Heart left ventricle (tissue), 16 donors: Measurements from ENCODE around the gene ECI1. TPM values are rescaled to one million over a fixed set of nuclear protein-coding genes. Genes with fewer than 3 reads are reported as not detected.

Experiments
- ATAC-seq, 4 donors: fragments of 200-7000 bp; cut with Tn5 transposase; one replicate each; pipeline ENCODE4 v1.9.1; 2020 to 2022; ENCODE audit warnings: moderate library complexity in 4 of 4, mild to moderate bottlenecking in 3 of 4, moderate number of reproducible peaks in 1 of 4
- DNase-seq, 5 donors: peaks; one replicate each; pipeline ENCODE4 v3.0.0-alpha.2; 2020
- H3K27ac ChIP-seq, 12 donors: fragments of 200-600 bp; sonication (generic) in 4 of 12; one replicate each; pipeline versions ENCODE4 v1.5.0 to v1.8.0; 2016 to 2022; ENCODE audit warnings: mild to moderate bottlenecking in 2 of 12
- H3K27me3 ChIP-seq, 9 donors: fragments of 200-600 bp; sonication (generic) in 2 of 9; one replicate each; pipeline versions ENCODE4 v1.5.1 to v1.8.0; 2016 to 2022; ENCODE audit warnings: mild to moderate bottlenecking in 3 of 9
- H3K36me3 ChIP-seq, 9 donors: fragments of 200-600 bp; sonication (generic) in 2 of 9; one replicate each; pipeline versions ENCODE4 v1.5.0 to v1.8.0; 2018 to 2022; ENCODE audit warnings: mild to moderate bottlenecking in 2 of 9
- H3K4me1 ChIP-seq, 12 donors: fragments of 200-600 bp; sonication (generic) in 4 of 12; one replicate each; pipeline versions ENCODE4 v1.5.0 to v1.8.0; 2016 to 2022; ENCODE audit warnings: mild to moderate bottlenecking in 3 of 12
- H3K4me3 ChIP-seq, 12 donors: fragments of 200-600 bp; sonication (generic) in 4 of 12; one replicate each; pipeline versions ENCODE4 v1.5.0 to v1.8.0; 2017 to 2022; ENCODE audit warnings: mild to moderate bottlenecking in 9 of 12, moderate library complexity in 4 of 12
- H3K9me3 ChIP-seq, 12 donors: fragments of 200-600 bp; sonication (generic) in 4 of 12; one replicate each; pipeline versions ENCODE4 v1.5.0 to v1.8.0; 2016 to 2022; ENCODE audit warnings: mild to moderate bottlenecking in 1 of 12
- POLR2A ChIP-seq, 2 donors: fragments of 450-650 bp; IDR thresholded peaks; one replicate each; pipeline ENCODE4 v1.6.1; 2017; ENCODE audit warnings: antibody characterized with exemption in 2 of 2, mild to moderate bottlenecking in 2 of 2, moderate library complexity in 2 of 2
- WGBS, 4 donors: extraction: QIAGEN DNeasy Blood & Tissue Kit in 2 of 4; methylation state at CpG; one replicate each; pipeline versions ENCODE4 v1.1.5 to v1.1.7; 2013 to 2018; 5-methylcytosine and 5-hydroxymethylcytosine counted together
- intact Hi-C, 10 donors: fragments of 100-400 bp; cut with DNase I; formaldehyde crosslinking; loops; one replicate each; pipeline versions ENCODE4 v1.11.1 to v1.14.2; 2022
- polyA plus RNA-seq, 2 donors: library from polyadenylated mRNA; stranded (reverse); fragments of 200-250 nt; gene quantifications; one replicate each; pipeline ENCODE4 v1.2.3, GENCODE V29; 2013
- total RNA-seq, 9 donors: library from RNA; depleted of rRNA in 2 of 9; stranded (reverse); fragments of >200 nt in 2 of 9; fragmentation: NEBNext Ultra II Directional in 3 of 9; extraction: Animal tissue kit (Norgen Biotek cat#: 25700) in 3 of 9; gene quantifications; one replicate each; pipeline versions ENCODE4 v1.1.0 to v1.2.4, GENCODE V29; 2016 to 2023
- TF ChIP-seq, protein P1 (sequence below), 12 donors: fragments of 200-600 bp; sonication (generic) in 4 of 12; IDR thresholded peaks; one replicate each; pipeline versions ENCODE4 v1.5.0 to v1.8.0; 2018 to 2022; ENCODE audit warnings: antibody characterized with exemption in 12 of 12, mild to moderate bottlenecking in 5 of 12
- donor health status: ischemic (EF 13 %, LVEDD 7.1; RV severe dilation, severe dysfunction).
- donor health status: healthy with polysubstance abuse.
- donor health status: DM: no; HTN: yes; CAD: no.
- donor health status: DM: no; HTN: no; CAD: no.
- donor health status: ischemic (EF 25% LVEDD 6.9; RV normal size, moderate dysfunction).
- donor health status: ischemic (EF 25% LVEDD 5.7; RV mildly dilated, moderate dysfunction).
- donor health status: healthy.
- donor health status: DM: yes; HTN: yes; CAD: no.
- donor health status: ischemic (EF 35%, LVEDD 5.7; RV mildly dilated, moderate dysfunction).
- donor health status: nonischemic (EF 11% LVEDD 7.7; RV severe dilation, severe dysfunction).
- donor health status: DM: yes; HTN: yes; CAD: no.
- donor health status: PGD.
- donor health status: ischemic (EF 29% LVEDD 5.4; RV normal size, mild dysfunction).
- donor health status: nonischemic (EF 23%, LVEDD 6.1; RV moderate dilation, normal function).

ECI1 gene
- total and polyA plus RNA-seq, 11 donors = 84.6 to 340 (median 143) TPM

DNA sequence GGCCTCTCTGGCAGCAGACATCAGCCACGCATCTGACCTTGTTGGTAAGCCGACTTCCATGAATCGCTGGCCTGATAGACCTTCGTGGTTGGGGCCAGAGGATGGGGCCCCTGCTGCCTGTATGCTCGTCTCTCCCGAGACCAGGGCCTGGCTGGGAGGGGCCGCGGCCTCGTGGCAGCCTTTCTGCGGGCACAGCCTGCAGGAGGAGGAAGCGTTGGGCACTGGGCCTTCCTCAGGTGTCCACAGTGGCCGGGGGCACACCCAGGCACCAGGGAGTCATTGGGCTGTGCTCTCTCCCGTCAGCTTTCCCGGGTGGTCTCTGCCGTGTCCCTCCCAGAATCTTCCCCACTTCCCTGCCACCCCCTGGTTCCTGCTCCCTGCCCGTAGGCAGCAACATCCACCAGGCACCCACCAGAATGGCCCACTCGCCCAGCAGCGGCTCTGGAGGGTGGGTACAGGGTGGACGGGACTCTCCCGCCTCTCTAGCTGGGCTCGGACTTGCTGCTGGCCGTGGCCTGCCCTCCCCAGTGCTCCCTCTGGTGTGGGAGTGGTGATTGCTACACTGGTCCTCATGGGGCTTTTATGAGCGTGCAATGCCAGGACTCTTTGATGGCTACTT is 21.6 kb downstream of the ECI1 start:
- Histone ChIP-seq H3K4me3 (no peak overlapping the region), H3K9me3 (no peaks in the 10 kb centered on the region), H3K36me3 (peaks cover 7 to 80% (median 66%) of the 10 kb centered on the region in 9 donors), H3K27ac (no peak overlapping the region), H3K27me3 (no peaks in the 10 kb centered on the region), H3K4me1 (peaks cover 0 to 20% (median 8%) of the 10 kb centered on the region in 12 donors)
- no peak for DNase-seq
- TF ChIP-seq, protein P1, sequence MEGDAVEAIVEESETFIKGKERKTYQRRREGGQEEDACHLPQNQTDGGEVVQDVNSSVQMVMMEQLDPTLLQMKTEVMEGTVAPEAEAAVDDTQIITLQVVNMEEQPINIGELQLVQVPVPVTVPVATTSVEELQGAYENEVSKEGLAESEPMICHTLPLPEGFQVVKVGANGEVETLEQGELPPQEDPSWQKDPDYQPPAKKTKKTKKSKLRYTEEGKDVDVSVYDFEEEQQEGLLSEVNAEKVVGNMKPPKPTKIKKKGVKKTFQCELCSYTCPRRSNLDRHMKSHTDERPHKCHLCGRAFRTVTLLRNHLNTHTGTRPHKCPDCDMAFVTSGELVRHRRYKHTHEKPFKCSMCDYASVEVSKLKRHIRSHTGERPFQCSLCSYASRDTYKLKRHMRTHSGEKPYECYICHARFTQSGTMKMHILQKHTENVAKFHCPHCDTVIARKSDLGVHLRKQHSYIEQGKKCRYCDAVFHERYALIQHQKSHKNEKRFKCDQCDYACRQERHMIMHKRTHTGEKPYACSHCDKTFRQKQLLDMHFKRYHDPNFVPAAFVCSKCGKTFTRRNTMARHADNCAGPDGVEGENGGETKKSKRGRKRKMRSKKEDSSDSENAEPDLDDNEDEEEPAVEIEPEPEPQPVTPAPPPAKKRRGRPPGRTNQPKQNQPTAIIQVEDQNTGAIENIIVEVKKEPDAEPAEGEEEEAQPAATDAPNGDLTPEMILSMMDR (IDR thresholded peaks at IDR 0.05) = no peak
- TF ChIP-seq POLR2A (IDR thresholded peaks at IDR 0.05) = no peak
- WGBS, 4 donors = 85 to 93% (median 93%) methylated on average over 15 to 23 of the region's 23 CpGs
- no peak for ATAC-seq
- intact Hi-C loops = no loop called here

DNA sequence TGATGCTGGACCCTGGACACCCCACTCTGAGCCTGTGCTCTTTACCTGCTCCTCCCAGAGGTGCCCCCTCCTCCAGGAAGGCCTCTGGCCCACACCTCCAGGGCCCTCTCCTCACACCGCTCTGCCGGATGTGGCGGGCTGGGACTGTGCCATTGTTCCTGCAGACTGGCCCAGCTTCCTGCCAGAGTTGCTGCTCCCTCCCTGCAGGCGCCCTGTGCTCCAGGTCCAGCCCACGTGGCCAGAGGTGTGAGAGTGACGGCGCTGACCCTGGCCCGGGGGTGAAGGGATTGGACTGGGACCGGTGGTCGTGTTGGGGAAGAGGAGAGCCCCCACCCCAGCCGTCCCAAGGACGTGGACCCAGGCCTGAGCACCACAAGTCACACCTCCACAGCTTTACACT is 22.3 kb downstream of the ECI1 start:
- no peak overlapping the region for H3K4me3 ChIP-seq
- H3K36me3 ChIP-seq = peaks cover 7 to 74% (median 59%) of the 10 kb centered on the region in 9 donors
- 81 to 92% (median 88%) methylated on average over 12 of the region's 12 CpGs for WGBS, 4 donors
- TF ChIP-seq POLR2A (IDR thresholded peaks at IDR 0.05) = no peak
- TF ChIP-seq, protein P1 (IDR thresholded peaks at IDR 0.05) = no peak
- H3K9me3 ChIP-seq = no peaks in the 10 kb centered on the region
- no peak for DNase-seq
- intact Hi-C loops = no loop called here
- ATAC-seq = no peak
- peaks cover 0 to 27% (median 13%) of the 10 kb centered on the region in 12 donors for H3K4me1 ChIP-seq
- H3K27me3 ChIP-seq = no peaks in the 10 kb centered on the region
- H3K27ac ChIP-seq = no peak overlapping the region

DNA sequence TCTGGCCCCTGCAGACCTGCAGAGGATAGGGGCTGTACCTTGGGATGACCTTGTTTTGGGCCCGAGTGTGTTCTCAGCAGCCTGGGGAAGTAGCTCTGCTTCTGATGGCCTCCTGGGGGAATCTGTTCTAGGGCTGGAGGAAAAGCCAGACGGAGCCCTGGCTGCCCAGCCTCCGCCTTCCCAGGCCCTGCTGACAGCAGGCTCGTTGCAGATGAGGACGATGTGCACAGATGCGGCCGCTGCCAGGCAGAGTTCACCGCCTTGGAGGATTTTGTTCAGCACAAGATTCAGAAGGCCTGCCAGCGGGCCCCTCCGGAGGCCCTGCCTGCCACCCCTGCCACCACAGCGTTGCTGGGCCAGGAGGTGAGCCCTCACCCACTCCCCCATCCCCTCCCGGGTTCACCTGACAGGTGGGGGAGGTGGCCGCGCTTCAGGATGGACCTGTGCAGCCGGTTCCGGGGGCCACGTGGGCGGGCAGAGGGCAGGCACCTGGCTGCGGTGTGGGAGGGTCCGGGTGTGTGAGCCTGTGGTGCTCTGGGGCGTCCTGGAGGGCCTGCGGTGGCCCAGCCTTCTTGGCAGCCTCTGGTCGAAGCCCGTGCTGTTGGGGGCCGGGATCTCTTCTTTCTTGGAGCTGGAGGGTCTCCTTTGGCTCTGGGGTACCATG is 23.1 kb downstream of the ECI1 start:
- H3K27ac ChIP-seq = no peak overlapping the region
- H3K27me3 ChIP-seq = no peaks in the 10 kb centered on the region
- DNase-seq = no peak
- no peaks in the 10 kb centered on the region for H3K9me3 ChIP-seq
- no peak overlapping the region for H3K4me3 ChIP-seq
- intact Hi-C loops = no loop called here
- 86 to 91% (median 88%) methylated on average over 14 to 25 of the region's 25 CpGs for WGBS, 4 donors
- ATAC-seq = no peak
- H3K4me1 ChIP-seq = peaks cover 0 to 28% (median 14%) of the 10 kb centered on the region in 12 donors
- peaks cover 7 to 66% (median 51%) of the 10 kb centered on the region in 9 donors for H3K36me3 ChIP-seq
- no peak for TF ChIP-seq POLR2A (IDR thresholded peaks at IDR 0.05)
- TF ChIP-seq, protein P1 (IDR thresholded peaks at IDR 0.05) = no peak

DNA sequence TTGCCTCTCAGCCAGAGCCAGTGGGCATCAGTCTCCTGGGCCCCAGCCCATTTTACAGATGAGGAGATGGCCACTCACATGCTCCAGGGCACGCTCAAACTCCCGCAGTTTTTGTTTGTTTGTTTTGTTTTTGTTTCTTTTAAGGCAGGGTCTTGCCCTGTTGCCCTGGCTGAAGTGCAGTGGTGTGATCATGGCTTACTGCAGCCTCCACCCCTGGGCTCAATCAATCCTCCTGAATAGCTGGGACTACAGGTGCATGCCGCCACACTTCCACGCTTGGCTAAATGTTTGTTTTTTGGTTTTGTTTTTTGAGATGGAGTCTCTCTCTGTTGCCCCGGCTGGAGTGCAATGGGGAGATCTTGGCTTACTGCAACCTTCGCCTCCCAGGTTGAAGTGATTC is 24.5 kb downstream of the ECI1 start:
- WGBS, 4 donors = 92 to 94% (median 93%) methylated on average over 6 of the region's 6 CpGs
- no peaks in the 10 kb centered on the region for H3K9me3 ChIP-seq
- ATAC-seq (no peak), DNase-seq (no peak)
- no peaks in the 10 kb centered on the region for H3K27me3 ChIP-seq
- intact Hi-C loops = loop anchor here in 1 of 10 donors (2.0 kb wide), 1 partner anchor 22 kb away; no protein-coding TSS in a partner anchor
- H3K36me3 ChIP-seq = peaks cover 4 to 52% (median 37%) of the 10 kb centered on the region in 9 donors
- H3K4me3 ChIP-seq = no peak overlapping the region
- peaks cover 0 to 31% (median 17%) of the 10 kb centered on the region in 12 donors for H3K4me1 ChIP-seq
- no peak for TF ChIP-seq POLR2A (IDR thresholded peaks at IDR 0.05)
- TF ChIP-seq, protein P1 (IDR thresholded peaks at IDR 0.05) = no peak
- no peak overlapping the region for H3K27ac ChIP-seq
